A549 (cell line): ENCODE measurements around the gene EIF4G3.

Experiments
- CTCF ChIP-seq: fragments of >200 bp; sonication (Bioruptor Twin); formaldehyde crosslinking; IDR thresholded peaks from 3 replicates; pipeline ENCODE4 v1.5.1; 2016
- EP300 ChIP-seq, 2 experiments: fragments of >200 bp; sonication (Bioruptor Twin); formaldehyde crosslinking; IDR thresholded peaks; 2 replicates in 1 of 2; 3 replicates in 1 of 2; pipeline ENCODE4 v1.6.1; 2016 to 2017
- TF ChIP-seq, protein P1 (sequence below): fragments of >200 bp; sonication (Bioruptor Twin); formaldehyde crosslinking; IDR thresholded peaks from 3 replicates; pipeline ENCODE4 v1.6.1; 2016

DNA sequence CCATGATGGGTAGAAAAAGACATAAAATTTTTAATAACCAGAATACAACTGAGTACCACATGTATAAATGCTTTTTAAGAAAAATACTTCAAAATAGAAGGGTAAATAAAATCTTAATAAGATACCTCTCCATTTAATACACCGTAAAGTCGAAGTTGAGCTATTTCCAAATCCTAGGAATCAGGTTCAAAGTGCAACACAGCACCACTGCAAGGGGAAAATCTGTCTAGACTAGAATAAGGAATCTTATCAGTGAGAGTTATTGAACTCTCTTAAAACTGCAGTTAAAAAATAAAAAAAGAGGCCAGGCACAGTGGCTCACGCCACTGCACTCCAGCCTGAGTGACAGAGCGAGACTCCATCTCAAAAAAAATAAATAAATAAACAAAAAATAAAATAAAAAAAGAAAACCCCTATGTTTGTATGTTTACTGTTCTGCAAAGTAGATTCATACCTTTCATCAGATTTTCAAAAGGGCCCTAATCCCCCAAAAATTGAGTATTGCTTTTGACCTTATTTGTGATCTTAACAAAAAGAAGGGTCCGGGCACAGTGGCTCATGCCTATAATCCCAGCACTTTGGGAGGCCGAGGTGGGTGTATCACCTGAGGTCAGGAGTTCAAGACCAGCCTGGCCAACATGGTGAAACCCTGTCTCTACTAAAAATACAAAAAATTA, 109.0 kb downstream of the EIF4G3 start:
- no peak for TF ChIP-seq CTCF
- no peak for TF ChIP-seq EP300 (IDR thresholded peaks at IDR 0.05)
- TF ChIP-seq, protein P1, sequence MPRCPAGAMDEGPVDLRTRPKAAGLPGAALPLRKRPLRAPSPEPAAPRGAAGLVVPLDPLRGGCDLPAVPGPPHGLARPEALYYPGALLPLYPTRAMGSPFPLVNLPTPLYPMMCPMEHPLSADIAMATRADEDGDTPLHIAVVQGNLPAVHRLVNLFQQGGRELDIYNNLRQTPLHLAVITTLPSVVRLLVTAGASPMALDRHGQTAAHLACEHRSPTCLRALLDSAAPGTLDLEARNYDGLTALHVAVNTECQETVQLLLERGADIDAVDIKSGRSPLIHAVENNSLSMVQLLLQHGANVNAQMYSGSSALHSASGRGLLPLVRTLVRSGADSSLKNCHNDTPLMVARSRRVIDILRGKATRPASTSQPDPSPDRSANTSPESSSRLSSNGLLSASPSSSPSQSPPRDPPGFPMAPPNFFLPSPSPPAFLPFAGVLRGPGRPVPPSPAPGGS: no peak
